Choroid plexus epithelial cell (primary cell): ENCODE measurements around the gene CA9.

Source experiments
- DNase-seq: peaks from one replicate; pipeline ENCODE4 v3.0.0-alpha.2; 2010; ENCODE audit warnings: low read depth
- H3K4me3 ChIP-seq: 2 replicates; pipeline ENCODE4 v1.5.1; 2011; ENCODE audit warnings: low read depth, mild to moderate bottlenecking, control low read depth, low read length, moderate library complexity
- CTCF ChIP-seq: conservative IDR thresholded peaks from 2 replicates; pipeline ENCODE4 v1.5.1; 2011; ENCODE audit warnings: low read depth, mild to moderate bottlenecking, control low read depth, inconsistent platforms, low read length, moderate library complexity

Gene CA9

GRCh38 chr9:35729101-35729500 is 55.4 kb downstream of the CA9 start:
- peak; percentile 29 for DNase-seq
- TF ChIP-seq CTCF, result no peak
- H3K4me3 ChIP-seq, result peak overlapping the region; percentile 88

GRCh38 chr9:35729700-35730485 is 56.2 kb downstream of the CA9 start:
- DNase-seq, result peak; percentile 79
- peak overlapping the region; percentile 88 for H3K4me3 ChIP-seq
- peak; percentile 74 for TF ChIP-seq CTCF

GRCh38 chr9:35730486-35730854 is 56.7 kb downstream of the CA9 start:
- no peak for TF ChIP-seq CTCF
- peak overlapping the region; percentile 88 for H3K4me3 ChIP-seq
- DNase-seq, result no peak
